Endodermal cell (in vitro differentiated cells): ENCODE data around the gene WNT9B. TPM values are rescaled to one million over a fixed set of nuclear protein-coding genes. Genes with fewer than 3 reads are reported as not detected.

Source experiments
- DNase-seq: peaks from one replicate; pipeline ENCODE4 v3.0.0-alpha.2; 2017
- H3K27ac ChIP-seq: 2 replicates; pipeline ENCODE4 v1.5.1; 2013; ENCODE audit warnings: mild to moderate bottlenecking, low read depth, low read length, moderate library complexity
- H3K27me3 ChIP-seq: 2 replicates; pipeline ENCODE4 v1.6.1; 2013; ENCODE audit warnings: mild to moderate bottlenecking, low read length, moderate library complexity; ENCODE audit not compliant: insufficient read depth, control insufficient read depth, poor library complexity, severe bottlenecking
- H3K36me3 ChIP-seq: 2 replicates; pipeline ENCODE4 v1.7.0; 2013; ENCODE audit warnings: mild to moderate bottlenecking, low read length, moderate library complexity; ENCODE audit not compliant: control insufficient read depth, insufficient read depth
- H3K4me1 ChIP-seq: one replicate; pipeline ENCODE4 v1.7.0; 2013; ENCODE audit warnings: low read length; ENCODE audit not compliant: control insufficient read depth, insufficient read depth
- H3K4me3 ChIP-seq: 2 replicates; pipeline ENCODE4 v1.5.1; 2013; ENCODE audit warnings: mild to moderate bottlenecking, low read length, moderate library complexity
- H3K9ac ChIP-seq: 2 replicates; pipeline ENCODE4 v1.6.1; 2013; ENCODE audit warnings: mild to moderate bottlenecking, low read length, moderate library complexity; ENCODE audit not compliant: poor library complexity, severe bottlenecking; ENCODE audit errors: extremely low read depth
- H3K9me3 ChIP-seq: 2 replicates; pipeline ENCODE4 v1.6.1; 2013; ENCODE audit warnings: mild to moderate bottlenecking, low read length, moderate library complexity; ENCODE audit not compliant: control insufficient read depth
- H3K27ac Mint-ChIP-seq: 2 replicates; pipeline ENCODE4 v1.8.0; 2020; ENCODE audit warnings: mixed read lengths
- H3K27me3 Mint-ChIP-seq: 2 replicates; pipeline ENCODE4 v1.8.0; 2021; ENCODE audit warnings: mild to moderate bottlenecking, mixed read lengths; ENCODE audit not compliant: insufficient read depth
- H3K36me3 Mint-ChIP-seq: 2 replicates; pipeline ENCODE4 v1.8.0; 2020; ENCODE audit warnings: low read depth, mixed read lengths
- H3K4me1 Mint-ChIP-seq: 2 replicates; pipeline ENCODE4 v1.8.0; 2020; ENCODE audit warnings: mixed read lengths
- H3K4me3 Mint-ChIP-seq: 2 replicates; pipeline ENCODE4 v1.8.0; 2020; ENCODE audit warnings: mild to moderate bottlenecking, moderate library complexity, mixed read lengths
- H3K9me3 Mint-ChIP-seq: 2 replicates; pipeline ENCODE4 v1.8.0; 2020; ENCODE audit warnings: mild to moderate bottlenecking, mixed read lengths
- CTCF ChIP-seq: fragments of 200-600 bp; sonication (generic); conservative IDR thresholded peaks from 2 replicates; pipeline ENCODE4 v1.5.0; 2021; ENCODE audit warnings: antibody characterized with exemption, mild to moderate bottlenecking
- WGBS, 2 experiments: methylation state at CpG; one replicate each; pipeline versions ENCODE4 v1.1.5 to v1.1.7; 2013; ENCODE audit warnings: missing lambda C conversion rate in 2 of 2, mixed read lengths in 1 of 2; ENCODE audit not compliant: insufficient coverage in 1 of 2, insufficient read length in 1 of 2; 5-methylcytosine and 5-hydroxymethylcytosine counted together
- total RNA-seq, 2 donors: library from RNA; stranded (reverse); fragmentation: NEBNext Ultra II Directional in 1 of 2; extraction: Animal tissue kit (Norgen Biotek cat#: 25700) in 1 of 2; gene quantifications; 2 replicates in 1 of 2; 3 replicates in 1 of 2; pipeline ENCODE4 v1.2.1, GENCODE V29; 2021

Gene WNT9B
- total RNA-seq, 2 donors from 2014 or later = 0.33 TPM; not detected in 1

- H3K27me3 Mint-ChIP-seq = peaks cover 7% of the 10 kb centered on the region
- no peak overlapping the region for H3K4me3 Mint-ChIP-seq
- 91 to 95% methylated on average over 8 to 9 of the region's 9 CpGs for WGBS, 2 experiments
- H3K27ac Mint-ChIP-seq = no peak overlapping the region
- H3K4me1 Mint-ChIP-seq = peaks cover 10% of the 10 kb centered on the region
- TF ChIP-seq CTCF = no peak
- Histone ChIP-seq H3K9me3 (peaks cover 4% of the 10 kb centered on the region), H3K27ac (no peak overlapping the region), H3K27me3 (no peaks in the 10 kb centered on the region), H3K36me3 (no peaks in the 10 kb centered on the region), H3K9ac (no peak overlapping the region), H3K4me3 (no peak overlapping the region), H3K4me1 (peaks cover 5% of the 10 kb centered on the region)
- no peak for DNase-seq
- peaks cover 11% of the 10 kb centered on the region for H3K9me3 Mint-ChIP-seq
- H3K36me3 Mint-ChIP-seq = no peaks in the 10 kb centered on the region
Observed at GRCh38 chr17:46896991-46897390, 45.6 kb downstream of the WNT9B start.

- no peak overlapping the region for H3K27ac ChIP-seq
- H3K36me3 ChIP-seq = no peaks in the 10 kb centered on the region
- H3K9me3 ChIP-seq = peaks cover 4% of the 10 kb centered on the region
- H3K4me1 ChIP-seq = peaks cover 5% of the 10 kb centered on the region
- H3K9me3 Mint-ChIP-seq = peaks cover 11% of the 10 kb centered on the region
- no peaks in the 10 kb centered on the region for H3K27me3 ChIP-seq
- TF ChIP-seq CTCF = no peak
- no peaks in the 10 kb centered on the region for H3K36me3 Mint-ChIP-seq
- WGBS, 2 experiments = 75 to 88% methylated on average over 2 of the region's 2 CpGs
- no peak overlapping the region for H3K9ac ChIP-seq
- no peak for DNase-seq
- H3K27ac Mint-ChIP-seq = no peak overlapping the region
- no peak overlapping the region for H3K4me3 ChIP-seq
- H3K4me1 Mint-ChIP-seq = peaks cover 14% of the 10 kb centered on the region
- H3K27me3 Mint-ChIP-seq = peaks cover 5% of the 10 kb centered on the region
- no peak overlapping the region for H3K4me3 Mint-ChIP-seq
Observed at GRCh38 chr17:46898364-46898763, 47.0 kb downstream of the WNT9B start.

- peaks cover 14% of the 10 kb centered on the region for H3K4me1 Mint-ChIP-seq
- no peak overlapping the region for H3K4me3 Mint-ChIP-seq
Observed at GRCh38 chr17:46898860-46899259, 47.5 kb downstream of the WNT9B start.

More at GRCh38 chr17:46898860-46899259, 47.5 kb downstream of the WNT9B start:
- Mint-ChIP-seq H3K27me3 (peaks cover 5% of the 10 kb centered on the region), H3K36me3 (no peaks in the 10 kb centered on the region), H3K9me3 (peaks cover 11% of the 10 kb centered on the region), H3K27ac (no peak overlapping the region)
- Histone ChIP-seq H3K9me3 (peaks cover 4% of the 10 kb centered on the region), H3K9ac (no peak overlapping the region), H3K27me3 (no peaks in the 10 kb centered on the region), H3K4me3 (no peak overlapping the region), H3K4me1 (peaks cover 5% of the 10 kb centered on the region), H3K27ac (no peak overlapping the region), H3K36me3 (no peaks in the 10 kb centered on the region)
- DNase-seq = no peak
- WGBS, 2 experiments = 95 to 100% methylated on average over 2 to 4 of the region's 5 CpGs
- TF ChIP-seq CTCF = no peak
